ENCODE measurements around the gene C1orf210.

Gene C1orf210

DNA sequence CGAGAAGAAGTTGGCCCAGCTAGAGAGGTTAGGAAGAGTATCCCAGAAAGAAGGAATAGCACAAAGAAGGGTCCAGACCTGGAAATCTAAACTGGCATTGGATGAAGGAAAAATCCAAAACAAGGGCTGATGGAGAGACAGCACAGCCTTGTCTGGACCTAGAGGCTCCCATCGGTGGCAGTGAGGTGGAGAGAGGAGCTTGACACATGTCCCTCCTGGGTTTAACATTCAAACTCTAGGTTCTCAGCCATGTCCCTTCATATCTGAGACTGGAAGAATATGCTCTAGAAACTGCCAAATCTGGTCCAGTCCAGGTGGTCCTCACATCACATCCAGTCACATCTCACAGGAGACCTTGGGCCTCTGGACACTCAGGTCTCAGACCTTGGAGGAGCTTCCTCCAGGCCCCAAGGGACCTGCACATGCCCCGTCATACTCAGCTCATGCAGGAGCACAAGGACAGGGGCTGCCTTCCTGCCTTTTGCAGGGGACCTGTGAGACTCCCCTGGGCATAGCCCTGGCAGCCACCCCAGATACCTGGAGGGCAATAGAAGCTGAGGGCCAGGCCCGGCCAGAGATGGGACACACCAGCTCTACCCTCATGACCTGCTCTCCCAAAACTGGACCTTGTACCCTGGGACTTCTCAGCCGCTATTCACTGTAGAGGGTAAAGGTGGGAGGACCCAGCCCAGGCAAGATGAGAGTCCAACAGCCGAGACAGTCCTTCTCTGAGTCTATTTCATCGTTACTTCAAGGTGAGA lies 8.1 kb downstream of the C1orf210 start:
- Histone ChIP-seq H3K36me3 (ENCODE audit: insufficient read depth, low read length) (no peaks in the 10 kb centered on the region), H3K27me3 (ENCODE audit: insufficient read depth, low read length) (peaks cover 6% of the 10 kb centered on the region), H3K4me1 (ENCODE audit: insufficient read depth, low read length, severe bottlenecking) (no peaks in the 10 kb centered on the region), H3K4me3 (ENCODE audit: low read depth, low read length, poor library complexity, severe bottlenecking) (no peak overlapping the region), H3K9me2 (ENCODE audit: low read depth, low read length) (no peaks in the 10 kb centered on the region), H2AFZ (ENCODE audit: low read length) (no peak overlapping the region), H3K9me3 (ENCODE audit: low read length) (no peaks in the 10 kb centered on the region), H3K4me2 (ENCODE audit: low read length) (no peak overlapping the region), H4K20me1 (ENCODE audit: insufficient read depth, low read length) (no peaks in the 10 kb centered on the region), H3F3A (ENCODE audit: insufficient read depth, low read length) (no peaks in the 10 kb centered on the region), H3K9ac (ENCODE audit: low read length) (no peak overlapping the region), H3K27ac (ENCODE audit: low read depth, low read length, poor library complexity, severe bottlenecking) (no peak overlapping the region), H3K79me2 (ENCODE audit: insufficient read depth, low read length) (no peaks in the 10 kb centered on the region)
- no peak for TF ChIP-seq EZH2 (IDR thresholded peaks at IDR 0.05; ENCODE audit: borderline replicate concordance, low read length)
- TF ChIP-seq, protein P1, sequence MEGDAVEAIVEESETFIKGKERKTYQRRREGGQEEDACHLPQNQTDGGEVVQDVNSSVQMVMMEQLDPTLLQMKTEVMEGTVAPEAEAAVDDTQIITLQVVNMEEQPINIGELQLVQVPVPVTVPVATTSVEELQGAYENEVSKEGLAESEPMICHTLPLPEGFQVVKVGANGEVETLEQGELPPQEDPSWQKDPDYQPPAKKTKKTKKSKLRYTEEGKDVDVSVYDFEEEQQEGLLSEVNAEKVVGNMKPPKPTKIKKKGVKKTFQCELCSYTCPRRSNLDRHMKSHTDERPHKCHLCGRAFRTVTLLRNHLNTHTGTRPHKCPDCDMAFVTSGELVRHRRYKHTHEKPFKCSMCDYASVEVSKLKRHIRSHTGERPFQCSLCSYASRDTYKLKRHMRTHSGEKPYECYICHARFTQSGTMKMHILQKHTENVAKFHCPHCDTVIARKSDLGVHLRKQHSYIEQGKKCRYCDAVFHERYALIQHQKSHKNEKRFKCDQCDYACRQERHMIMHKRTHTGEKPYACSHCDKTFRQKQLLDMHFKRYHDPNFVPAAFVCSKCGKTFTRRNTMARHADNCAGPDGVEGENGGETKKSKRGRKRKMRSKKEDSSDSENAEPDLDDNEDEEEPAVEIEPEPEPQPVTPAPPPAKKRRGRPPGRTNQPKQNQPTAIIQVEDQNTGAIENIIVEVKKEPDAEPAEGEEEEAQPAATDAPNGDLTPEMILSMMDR (IDR thresholded peaks at IDR 0.05; ENCODE audit: low read length) = no peak

DNA sequence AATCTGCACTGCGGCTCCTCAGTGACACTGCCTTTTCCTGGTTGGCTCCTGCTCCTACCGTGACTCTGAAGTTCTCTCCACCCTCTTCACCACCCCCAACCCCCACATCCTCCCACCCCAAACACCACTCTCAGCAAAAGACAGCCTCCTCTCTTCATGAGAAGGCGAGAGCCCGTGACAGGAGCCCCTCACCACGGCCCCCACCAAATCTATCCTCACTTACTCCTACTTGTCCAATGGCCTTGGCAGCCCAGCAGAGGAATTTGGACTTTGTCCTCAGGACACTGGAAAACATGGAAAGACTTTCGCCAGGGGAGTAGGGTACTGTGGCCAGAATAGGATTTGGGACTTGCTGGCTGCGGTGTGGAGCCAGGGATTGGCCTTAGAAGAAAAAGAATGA lies 8.7 kb downstream of the C1orf210 start:
- Histone ChIP-seq H3K27ac (ENCODE audit: low read depth, low read length, poor library complexity, severe bottlenecking) (no peak overlapping the region), H3K36me3 (ENCODE audit: insufficient read depth, low read length) (no peaks in the 10 kb centered on the region)

DNA sequence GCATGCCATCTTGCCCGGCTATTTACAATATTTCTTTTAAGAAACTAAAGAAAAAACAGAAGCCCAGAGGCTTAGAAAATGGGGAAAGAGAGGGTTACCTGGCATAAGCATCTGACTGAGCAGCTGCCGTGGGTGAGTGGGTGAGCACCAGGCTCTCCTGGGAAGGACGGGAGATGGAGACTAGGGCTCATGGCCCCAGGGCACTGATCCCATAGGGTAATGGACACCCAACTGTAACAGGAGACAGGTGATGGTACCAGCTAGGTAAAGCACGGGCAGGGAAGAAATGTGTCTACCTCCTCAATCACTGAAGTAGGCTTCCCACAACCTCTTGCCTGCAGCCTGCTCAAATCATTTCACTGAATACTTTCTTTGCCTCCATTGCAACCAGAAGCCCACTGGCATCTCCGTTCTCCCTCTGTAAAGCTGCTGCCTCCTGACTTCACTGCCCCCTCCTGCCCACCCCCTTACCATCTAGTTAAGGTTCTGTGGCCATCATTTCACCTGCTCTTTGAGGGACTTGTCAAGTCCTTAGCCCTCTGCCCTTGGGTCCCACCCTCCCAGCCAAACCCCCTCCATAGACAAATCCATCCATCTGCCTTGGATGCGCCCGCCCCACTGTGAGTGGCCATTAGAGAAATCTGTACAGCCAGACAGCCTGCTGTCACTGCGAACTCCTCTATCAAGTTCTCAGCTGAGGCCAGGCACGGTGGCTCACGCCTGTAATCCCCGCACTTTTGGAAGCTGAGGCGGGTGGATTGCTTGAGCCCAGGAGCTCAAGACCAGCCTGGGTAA lies 9.4 kb downstream of the C1orf210 start:
- Histone ChIP-seq H3K9me3 (ENCODE audit: low read length) (no peaks in the 10 kb centered on the region), H3K9me2 (ENCODE audit: low read depth, low read length) (no peaks in the 10 kb centered on the region), H2AFZ (ENCODE audit: low read length) (no peak overlapping the region), H3K27me3 (ENCODE audit: insufficient read depth, low read length) (peaks cover 6% of the 10 kb centered on the region), H3K27ac (ENCODE audit: low read depth, low read length, poor library complexity, severe bottlenecking) (no peak overlapping the region), H3K4me1 (ENCODE audit: insufficient read depth, low read length, severe bottlenecking) (peaks cover 2% of the 10 kb centered on the region), H3K4me2 (ENCODE audit: low read length) (no peak overlapping the region), H3K9ac (ENCODE audit: low read length) (no peak overlapping the region), H3K79me2 (ENCODE audit: insufficient read depth, low read length) (no peaks in the 10 kb centered on the region), H3K4me3 (ENCODE audit: low read depth, low read length, poor library complexity, severe bottlenecking) (no peak overlapping the region), H3K36me3 (ENCODE audit: insufficient read depth, low read length) (no peaks in the 10 kb centered on the region), H3F3A (ENCODE audit: insufficient read depth, low read length) (no peaks in the 10 kb centered on the region), H4K20me1 (ENCODE audit: insufficient read depth, low read length) (no peaks in the 10 kb centered on the region)
- TF ChIP-seq, protein P1 (IDR thresholded peaks at IDR 0.05; ENCODE audit: low read length) = no peak
- TF ChIP-seq EZH2 (IDR thresholded peaks at IDR 0.05; ENCODE audit: borderline replicate concordance, low read length) = no peak

More for the DNA sequence above, 8.7 kb downstream of the C1orf210 start:
- Histone ChIP-seq H3K27me3 (ENCODE audit: insufficient read depth, low read length) (peaks cover 6% of the 10 kb centered on the region), H3K9me2 (ENCODE audit: low read depth, low read length) (no peaks in the 10 kb centered on the region), H3K4me2 (ENCODE audit: low read length) (no peak overlapping the region), H3K4me3 (ENCODE audit: low read depth, low read length, poor library complexity, severe bottlenecking) (no peak overlapping the region), H3K9me3 (ENCODE audit: low read length) (no peaks in the 10 kb centered on the region), H2AFZ (ENCODE audit: low read length) (no peak overlapping the region), H3F3A (ENCODE audit: insufficient read depth, low read length) (no peaks in the 10 kb centered on the region), H4K20me1 (ENCODE audit: insufficient read depth, low read length) (no peaks in the 10 kb centered on the region), H3K79me2 (ENCODE audit: insufficient read depth, low read length) (no peaks in the 10 kb centered on the region), H3K9ac (ENCODE audit: low read length) (no peak overlapping the region), H3K4me1 (ENCODE audit: insufficient read depth, low read length, severe bottlenecking) (no peaks in the 10 kb centered on the region)
- no peak for TF ChIP-seq EZH2 (IDR thresholded peaks at IDR 0.05; ENCODE audit: borderline replicate concordance, low read length)
- TF ChIP-seq, protein P1 (IDR thresholded peaks at IDR 0.05; ENCODE audit: low read length) = no peak
